Fibroblast of the aortic adventitia (primary cell): ENCODE results near the gene ABLIM2. TPM values are rescaled to one million over a fixed set of nuclear protein-coding genes. Genes with fewer than 3 reads are reported as not detected.

Experiments used
- DNase-seq: peaks from one replicate; pipeline ENCODE4 v3.0.0-alpha.2; 2010; ENCODE audit warnings: low read depth
- H3K4me3 ChIP-seq: 2 replicates; pipeline ENCODE4 v1.5.1; 2011; ENCODE audit warnings: low read depth, mild to moderate bottlenecking, control low read depth, low read length, moderate library complexity
- total RNA-seq: library from RNA; depleted of rRNA; stranded (reverse); fragments of >200 nt; gene quantifications from 2 replicates; pipeline ENCODE4 v1.2.3, GENCODE V29; 2012; ENCODE audit warnings: low replicate concordance
- TF ChIP-seq, protein P1 (sequence below): IDR thresholded peaks from 2 replicates; pipeline ENCODE4 v1.5.1; 2011; ENCODE audit warnings: mild to moderate bottlenecking, low read length, control low read depth, inconsistent platforms; ENCODE audit not compliant: insufficient read depth

Gene ABLIM2
- total RNA-seq, 1 donor, result under 0.01 TPM

DNA sequence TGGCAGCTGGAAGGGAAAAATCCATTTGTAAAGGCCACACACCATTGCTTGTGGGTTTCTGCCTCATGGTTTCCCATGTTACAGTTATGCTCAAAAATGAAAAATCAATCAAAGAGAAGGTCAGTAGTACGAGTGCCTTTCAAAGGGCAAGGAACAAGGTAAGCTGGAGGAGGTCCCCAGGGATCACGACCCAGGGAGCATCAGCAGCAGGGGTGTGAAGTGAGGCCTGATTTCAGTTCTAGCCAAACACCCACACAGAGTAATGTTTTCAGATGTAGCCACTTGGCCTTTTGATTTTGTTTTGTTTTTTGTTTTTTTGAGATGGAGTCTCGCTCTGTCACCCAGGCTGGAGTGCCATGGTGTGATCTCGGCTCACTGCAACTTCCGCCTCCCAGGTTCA is 149.5 kb downstream of the ABLIM2 start:
- TF ChIP-seq, protein P1, sequence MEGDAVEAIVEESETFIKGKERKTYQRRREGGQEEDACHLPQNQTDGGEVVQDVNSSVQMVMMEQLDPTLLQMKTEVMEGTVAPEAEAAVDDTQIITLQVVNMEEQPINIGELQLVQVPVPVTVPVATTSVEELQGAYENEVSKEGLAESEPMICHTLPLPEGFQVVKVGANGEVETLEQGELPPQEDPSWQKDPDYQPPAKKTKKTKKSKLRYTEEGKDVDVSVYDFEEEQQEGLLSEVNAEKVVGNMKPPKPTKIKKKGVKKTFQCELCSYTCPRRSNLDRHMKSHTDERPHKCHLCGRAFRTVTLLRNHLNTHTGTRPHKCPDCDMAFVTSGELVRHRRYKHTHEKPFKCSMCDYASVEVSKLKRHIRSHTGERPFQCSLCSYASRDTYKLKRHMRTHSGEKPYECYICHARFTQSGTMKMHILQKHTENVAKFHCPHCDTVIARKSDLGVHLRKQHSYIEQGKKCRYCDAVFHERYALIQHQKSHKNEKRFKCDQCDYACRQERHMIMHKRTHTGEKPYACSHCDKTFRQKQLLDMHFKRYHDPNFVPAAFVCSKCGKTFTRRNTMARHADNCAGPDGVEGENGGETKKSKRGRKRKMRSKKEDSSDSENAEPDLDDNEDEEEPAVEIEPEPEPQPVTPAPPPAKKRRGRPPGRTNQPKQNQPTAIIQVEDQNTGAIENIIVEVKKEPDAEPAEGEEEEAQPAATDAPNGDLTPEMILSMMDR, result no peak
- DNase-seq, result no peak
- no peak overlapping the region for H3K4me3 ChIP-seq

DNA sequence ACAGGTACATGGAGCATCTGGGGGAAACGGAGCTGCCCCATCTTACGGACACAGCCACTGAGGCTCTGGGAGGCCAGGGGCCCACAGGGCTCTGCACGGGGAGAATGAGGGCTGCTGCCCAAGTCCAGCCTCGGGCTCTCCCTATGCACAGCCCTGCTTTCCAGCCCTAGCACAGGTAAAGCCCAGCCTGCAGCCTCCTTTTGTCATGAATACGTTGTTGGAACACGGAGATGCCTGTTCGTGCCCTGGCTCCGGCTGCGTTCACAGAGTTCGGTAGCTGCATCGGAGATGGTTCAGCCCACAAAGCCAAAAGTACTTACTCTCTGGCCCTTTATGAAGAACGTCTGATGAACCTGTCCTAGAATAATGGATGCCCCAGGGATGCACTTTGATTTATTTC is 150.2 kb downstream of the ABLIM2 start:
- no peak for DNase-seq
- H3K4me3 ChIP-seq, result no peak overlapping the region
- TF ChIP-seq, protein P1, result no peak

DNA sequence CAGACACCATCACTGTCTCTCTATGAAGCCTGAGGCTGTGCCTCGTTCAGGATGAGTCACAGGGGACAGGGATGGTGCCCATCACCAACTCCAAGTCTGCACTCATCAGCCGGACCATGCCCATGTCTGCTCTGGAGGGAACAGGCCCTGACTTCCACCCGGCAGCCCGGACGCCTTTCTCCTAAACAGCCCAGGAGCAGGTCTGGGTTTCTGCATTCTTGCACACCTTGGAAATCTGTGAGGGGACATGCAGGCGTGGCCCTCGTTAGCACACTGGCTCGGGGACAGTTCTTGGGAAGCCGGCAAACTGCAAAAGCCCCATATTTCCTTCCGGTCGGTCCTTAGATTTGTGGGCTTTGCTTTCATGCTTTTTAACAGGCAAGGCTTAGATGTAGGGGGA is 151.0 kb downstream of the ABLIM2 start:
- DNase-seq, result no peak
- TF ChIP-seq, protein P1, result no peak
- no peak overlapping the region for H3K4me3 ChIP-seq

DNA sequence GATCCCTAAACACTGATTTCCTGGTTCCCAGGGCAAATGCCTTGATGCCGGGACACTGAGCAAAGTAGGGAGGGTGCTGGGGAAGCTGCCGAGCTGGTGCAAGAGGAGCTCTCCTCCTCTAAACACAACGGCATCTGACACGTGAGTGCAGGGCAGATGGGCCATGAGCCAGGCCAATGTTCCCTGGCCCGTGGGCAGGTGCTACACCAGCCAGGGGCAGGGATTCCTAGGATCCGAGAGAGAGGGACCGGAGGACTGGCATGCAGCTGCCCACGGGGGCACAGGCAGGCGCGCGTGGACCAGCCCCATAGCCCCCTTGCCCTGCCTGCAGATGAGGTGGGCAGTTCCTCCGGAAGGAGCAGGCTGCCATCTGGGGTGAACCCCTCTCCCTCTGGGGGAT is 152.1 kb downstream of the ABLIM2 start:
- no peak overlapping the region for H3K4me3 ChIP-seq
- no peak for DNase-seq
- TF ChIP-seq, protein P1, result no peak

DNA sequence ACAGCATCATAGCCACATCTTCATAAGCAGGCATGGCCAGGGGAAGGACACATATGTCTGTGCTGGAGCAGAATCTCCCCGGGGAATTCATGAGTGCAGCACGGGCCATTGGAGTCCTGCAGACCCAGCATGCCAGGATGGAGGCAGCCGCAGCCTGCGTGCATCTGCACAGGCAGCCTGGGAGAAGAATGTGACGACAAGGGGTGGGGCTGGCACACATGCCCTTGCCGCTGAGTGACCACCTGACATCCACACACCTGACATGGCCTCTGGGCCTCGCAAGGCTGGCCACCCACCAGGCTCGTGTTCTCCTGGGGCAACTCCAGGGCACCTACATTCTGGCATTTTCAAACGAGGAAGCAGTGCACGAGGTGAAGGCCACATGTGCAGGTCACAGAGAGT is 152.8 kb downstream of the ABLIM2 start:
- TF ChIP-seq, protein P1, result no peak
- no peak overlapping the region for H3K4me3 ChIP-seq
- DNase-seq, result no peak

DNA sequence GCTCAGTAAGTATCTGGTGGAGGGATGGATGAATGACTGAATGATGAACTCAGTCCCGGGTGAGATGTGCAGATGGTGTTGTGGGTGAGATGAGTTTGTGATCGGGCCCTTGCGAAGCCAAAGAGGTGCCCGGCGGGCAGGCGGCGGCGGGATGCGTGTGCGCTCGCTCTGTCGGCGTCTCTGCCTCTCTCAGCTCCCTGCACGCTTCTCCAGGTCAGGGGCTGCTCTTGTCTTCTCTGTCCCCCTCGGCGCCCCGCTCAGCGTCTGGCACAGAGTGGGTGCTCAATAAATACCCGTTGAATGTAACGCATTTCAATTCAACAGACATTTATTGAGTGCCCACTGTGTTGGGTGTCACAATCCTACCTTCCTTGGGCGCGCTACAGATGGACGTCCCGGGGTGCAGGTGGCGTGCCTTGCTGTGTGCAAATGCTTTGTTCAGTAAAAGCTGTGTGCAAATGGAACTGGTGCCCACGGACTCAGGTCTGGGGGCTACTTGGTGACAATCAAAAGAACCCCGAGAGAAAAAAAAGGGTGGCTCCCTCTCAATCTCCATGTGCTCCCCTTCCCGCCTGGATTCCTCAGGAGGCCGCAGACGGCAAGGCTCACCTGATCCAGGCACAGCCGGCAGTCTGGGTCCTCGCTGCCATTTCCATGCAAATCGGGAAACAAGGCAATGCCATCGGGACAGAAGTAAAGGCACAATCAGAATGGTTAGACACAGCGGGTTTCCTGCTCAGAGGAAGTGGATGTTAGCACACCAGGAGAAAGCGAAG is 153.4 kb downstream of the ABLIM2 start:
- TF ChIP-seq, protein P1, result no peak
- no peak overlapping the region for H3K4me3 ChIP-seq
- DNase-seq, result no peak

DNA sequence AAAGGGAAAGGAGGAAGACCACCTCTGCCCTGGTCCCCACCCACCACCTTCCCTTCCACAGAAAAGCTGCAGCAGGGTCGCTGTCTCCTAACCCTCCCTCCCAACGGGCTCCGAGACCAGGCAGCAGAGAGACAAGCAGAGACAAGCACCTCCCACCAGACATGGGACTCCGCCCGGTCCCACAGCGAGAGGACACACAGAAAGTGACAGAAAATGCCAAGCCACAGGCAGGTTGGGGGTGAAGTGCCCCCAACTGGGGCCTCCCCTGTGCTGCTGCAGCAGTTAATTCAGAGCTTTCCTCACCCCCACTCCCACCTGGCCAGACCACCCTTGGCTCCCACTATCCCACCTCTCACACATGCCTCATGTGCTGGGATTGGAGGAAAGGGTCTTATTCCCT is 154.5 kb downstream of the ABLIM2 start:
- TF ChIP-seq, protein P1, result no peak
- no peak for DNase-seq
- H3K4me3 ChIP-seq, result no peak overlapping the region
